H9 (cell line): Measurements from ENCODE around the gene CDH22. TPM values are rescaled to one million over a fixed set of nuclear protein-coding genes. Genes with fewer than 3 reads are reported as not detected.

ENCODE experiments used
- DNase-seq: peaks from one replicate; pipeline ENCODE4 v3.0.0-alpha.2; 2017
- H2AFZ ChIP-seq: one replicate; pipeline ENCODE4 v1.6.1; 2013; ENCODE audit warnings: mild to moderate bottlenecking, low read length, control low read depth, moderate library complexity
- H2AK5ac ChIP-seq: 2 replicates; pipeline ENCODE4 v1.6.1; 2013; ENCODE audit warnings: low read length, control low read depth, mixed read lengths; ENCODE audit not compliant: insufficient read length
- H2BK120ac ChIP-seq: one replicate; pipeline ENCODE4 v1.6.1; 2013; ENCODE audit warnings: low read depth, mild to moderate bottlenecking, low read length, control low read depth, inconsistent platforms; ENCODE audit not compliant: poor library complexity, severe bottlenecking
- H2BK12ac ChIP-seq: 2 replicates; pipeline ENCODE4 v1.6.1; 2013; ENCODE audit warnings: low read length, control low read depth, mixed read lengths, low read depth; ENCODE audit not compliant: insufficient read length
- H2BK15ac ChIP-seq: 2 replicates; pipeline ENCODE4 v1.6.1; 2013; ENCODE audit warnings: low read depth, low read length, control low read depth
- H2BK20ac ChIP-seq: one replicate; pipeline ENCODE4 v1.6.1; 2013; ENCODE audit warnings: low read depth, mild to moderate bottlenecking, low read length, control low read depth, inconsistent platforms; ENCODE audit not compliant: poor library complexity, severe bottlenecking
- H2BK5ac ChIP-seq: 2 replicates; pipeline ENCODE4 v1.6.1; 2013; ENCODE audit warnings: low read length, control low read depth, mixed read lengths; ENCODE audit not compliant: insufficient read length
- H3K14ac ChIP-seq: 2 replicates; pipeline ENCODE4 v1.6.1; 2013; ENCODE audit warnings: low read length, control low read depth; ENCODE audit not compliant: insufficient read depth
- H3K18ac ChIP-seq: 2 replicates; pipeline ENCODE4 v1.6.1; 2013; ENCODE audit warnings: low read depth, mild to moderate bottlenecking, mixed read lengths, low read length, control low read depth; ENCODE audit not compliant: insufficient read length
- H3K23ac ChIP-seq: 2 replicates; pipeline ENCODE4 v1.6.1; 2013; ENCODE audit warnings: low read length, control low read depth, mixed read lengths, low read depth; ENCODE audit not compliant: insufficient read length
- H3K23me2 ChIP-seq: 2 replicates; pipeline ENCODE4 v1.6.1; 2013; ENCODE audit warnings: low read depth, mild to moderate bottlenecking, mixed read lengths, low read length, control low read depth; ENCODE audit not compliant: insufficient read length, poor library complexity, severe bottlenecking
- H3K27ac ChIP-seq: 2 replicates; pipeline ENCODE4 v1.5.1; 2013; ENCODE audit warnings: low read length, control low read depth, mixed read lengths, low read depth; ENCODE audit not compliant: insufficient read length
- H3K27me3 ChIP-seq: 2 replicates; pipeline ENCODE4 v1.6.1; 2013; ENCODE audit warnings: low read length, control low read depth, inconsistent platforms; ENCODE audit not compliant: insufficient read depth
- H3K4ac ChIP-seq: 2 replicates; pipeline ENCODE4 v1.6.1; 2013; ENCODE audit warnings: low read depth, mild to moderate bottlenecking, control low read depth, inconsistent platforms, low read length, moderate library complexity
- H3K4me1 ChIP-seq: 2 replicates; pipeline ENCODE4 v1.6.1; 2013; ENCODE audit warnings: low read length, control low read depth, inconsistent platforms; ENCODE audit not compliant: insufficient read depth
- H3K4me2 ChIP-seq: 2 replicates; pipeline ENCODE4 v1.6.1; 2013; ENCODE audit warnings: low read length, control low read depth, mixed read lengths; ENCODE audit not compliant: insufficient read length, insufficient read depth
- H3K56ac ChIP-seq: 2 replicates; pipeline ENCODE4 v1.6.1; 2013; ENCODE audit warnings: low read depth, mild to moderate bottlenecking, mixed read lengths, low read length, control low read depth; ENCODE audit not compliant: insufficient read length
- H3K79me1 ChIP-seq: 2 replicates; pipeline ENCODE4 v1.6.1; 2013; ENCODE audit warnings: low read depth, mild to moderate bottlenecking, moderate library complexity, low read length, control low read depth, inconsistent platforms; ENCODE audit not compliant: insufficient read depth, poor library complexity, severe bottlenecking
- H3K79me2 ChIP-seq: 2 replicates; pipeline ENCODE4 v1.6.1; 2013; ENCODE audit warnings: low read length, control low read depth, inconsistent platforms; ENCODE audit not compliant: insufficient read depth
- H3K9ac ChIP-seq: 2 replicates; pipeline ENCODE4 v1.6.1; 2013; ENCODE audit warnings: low read length, control low read depth, mixed read lengths; ENCODE audit not compliant: insufficient read length; ENCODE audit errors: extremely low read depth
- H3K9me3 ChIP-seq: one replicate; pipeline ENCODE4 v1.6.1; 2013; ENCODE audit warnings: low read depth, low read length, inconsistent platforms; ENCODE audit not compliant: control insufficient read depth
- H3T11ph ChIP-seq: one replicate; pipeline ENCODE4 v1.6.1; 2013; ENCODE audit warnings: mild to moderate bottlenecking, low read length, control low read depth, inconsistent platforms
- H4K20me1 ChIP-seq: one replicate; pipeline ENCODE4 v1.6.1; 2013; ENCODE audit not compliant: control insufficient read depth, insufficient read length, insufficient read depth
- H4K5ac ChIP-seq: 2 replicates; pipeline ENCODE4 v1.6.1; 2013; ENCODE audit warnings: low read depth, mild to moderate bottlenecking, mixed read lengths, low read length, control low read depth; ENCODE audit not compliant: insufficient read length
- H4K8ac ChIP-seq: replicated peaks from 2 replicates; pipeline ENCODE4 v1.6.1; 2013; ENCODE audit warnings: low read length, control low read depth, mixed read lengths, low read depth; ENCODE audit not compliant: insufficient read length
- H4K91ac ChIP-seq: 2 replicates; pipeline ENCODE4 v1.6.1; 2013; ENCODE audit warnings: low read depth, mild to moderate bottlenecking, moderate library complexity, mixed read lengths, low read length, control low read depth; ENCODE audit not compliant: insufficient read length
- H3K27ac Mint-ChIP-seq, 3 experiments: 2 replicates in 2 of 3; 3 replicates in 1 of 3; pipeline ENCODE4 v1.8.0; 2020 to 2021; ENCODE audit warnings: mixed read lengths in 3 of 3, mild to moderate bottlenecking in 1 of 3, moderate library complexity in 1 of 3
- H3K27me3 Mint-ChIP-seq: 2 replicates; pipeline ENCODE4 v1.8.0; 2021; ENCODE audit warnings: low read depth, mild to moderate bottlenecking, moderate library complexity, mixed read lengths
- H3K36me3 Mint-ChIP-seq, 3 experiments: 2 replicates in 2 of 3; 3 replicates in 1 of 3; pipeline ENCODE4 v1.8.0; 2020 to 2021; ENCODE audit warnings: low read depth in 3 of 3, mixed read lengths in 3 of 3; ENCODE audit not compliant: insufficient read depth in 1 of 3
- H3K4me1 Mint-ChIP-seq, 2 experiments: 2 replicates each; pipeline ENCODE4 v1.8.0; 2020; ENCODE audit warnings: mixed read lengths in 2 of 2
- H3K4me3 Mint-ChIP-seq, 2 experiments: 2 replicates in 1 of 2; 3 replicates in 1 of 2; pipeline ENCODE4 v1.8.0; 2020 to 2021; ENCODE audit warnings: mild to moderate bottlenecking in 2 of 2, mixed read lengths in 2 of 2, moderate library complexity in 1 of 2
- H3K9me3 Mint-ChIP-seq, 2 experiments: 2 replicates in 1 of 2; 3 replicates in 1 of 2; pipeline ENCODE4 v1.8.0; 2020; ENCODE audit warnings: mild to moderate bottlenecking in 2 of 2, mixed read lengths in 2 of 2, moderate library complexity in 1 of 2
- WGBS: extraction: QIAGEN DNeasy Blood & Tissue Kit; methylation state at CpG from one replicate; pipeline ENCODE4 v1.1.7; 2013; ENCODE audit warnings: missing lambda C conversion rate, low lambda C conversion rate, mixed read lengths; ENCODE audit not compliant: insufficient read length; ENCODE audit errors: extremely low coverage; 5-methylcytosine and 5-hydroxymethylcytosine counted together
- total RNA-seq: library from RNA; stranded (reverse); gene quantifications from 2 replicates; pipeline ENCODE4 v1.2.1, GENCODE V29; 2021
- TF ChIP-seq, protein P1 (sequence below): fragments of 200-600 bp; sonication (generic); conservative IDR thresholded peaks from 3 replicates; pipeline ENCODE4 v1.8.0; 2021; ENCODE audit warnings: antibody characterized with exemption, mild to moderate bottlenecking

Gene CDH22
- total RNA-seq, 1 experiment from 2014 or later, result not detected

DNA sequence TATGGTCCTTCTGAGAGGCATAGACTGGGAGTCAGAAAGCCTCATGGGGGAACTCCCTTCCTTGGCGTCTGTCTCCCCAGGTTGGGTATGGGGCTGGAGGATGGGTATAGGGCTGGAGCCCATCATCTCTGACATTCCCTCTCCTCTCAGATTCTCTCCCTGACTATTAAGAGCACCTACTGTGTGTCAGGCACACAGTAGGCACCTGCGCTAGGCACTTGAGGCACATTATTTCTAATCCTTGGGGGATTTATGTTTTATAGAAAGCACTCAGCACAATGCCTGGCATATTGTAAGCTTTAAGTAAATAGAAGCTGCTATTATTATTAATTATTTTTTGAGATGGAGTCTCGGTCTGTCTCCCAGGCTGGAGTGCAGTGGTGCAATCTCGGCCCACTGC, 113.9 kb downstream of the CDH22 start:
- no peak overlapping the region for H3K9ac ChIP-seq
- H3K14ac ChIP-seq, result no peak overlapping the region
- H3K9me3 Mint-ChIP-seq, result no peaks in the 10 kb centered on the region; a peak in 2 of 5 replicates
- H3K79me1 ChIP-seq, result no peaks in the 10 kb centered on the region
- H3K18ac ChIP-seq, result no peak overlapping the region
- WGBS, result no CpG with 5 or more reads among the region's 4 CpGs
- H2AFZ ChIP-seq, result no peak overlapping the region
- DNase-seq, result no peak
- H2BK12ac ChIP-seq, result no peak overlapping the region
- H3K9me3 ChIP-seq, result no peaks in the 10 kb centered on the region
- H3K4me3 Mint-ChIP-seq, result no peak overlapping the region
- H2BK20ac ChIP-seq, result no peak overlapping the region
- H4K8ac ChIP-seq, result no peak overlapping the region
- no peak overlapping the region for H4K91ac ChIP-seq
- no peak overlapping the region for H4K5ac ChIP-seq
- H2AK5ac ChIP-seq, result no peak overlapping the region
- no peaks in the 10 kb centered on the region for H4K20me1 ChIP-seq
- peaks cover 21% of the 10 kb centered on the region for H3K27me3 Mint-ChIP-seq
- H3K27ac Mint-ChIP-seq, result no peak overlapping the region
- H2BK15ac ChIP-seq, result no peak overlapping the region
- H3K27ac ChIP-seq, result no peak overlapping the region
- H3K4me1 ChIP-seq, result peaks cover 2% of the 10 kb centered on the region; the same call in 1 of the 2 replicates
- peaks cover 12 to 44% of the 10 kb centered on the region in 2 experiments for H3K4me1 Mint-ChIP-seq
- TF ChIP-seq, protein P1, sequence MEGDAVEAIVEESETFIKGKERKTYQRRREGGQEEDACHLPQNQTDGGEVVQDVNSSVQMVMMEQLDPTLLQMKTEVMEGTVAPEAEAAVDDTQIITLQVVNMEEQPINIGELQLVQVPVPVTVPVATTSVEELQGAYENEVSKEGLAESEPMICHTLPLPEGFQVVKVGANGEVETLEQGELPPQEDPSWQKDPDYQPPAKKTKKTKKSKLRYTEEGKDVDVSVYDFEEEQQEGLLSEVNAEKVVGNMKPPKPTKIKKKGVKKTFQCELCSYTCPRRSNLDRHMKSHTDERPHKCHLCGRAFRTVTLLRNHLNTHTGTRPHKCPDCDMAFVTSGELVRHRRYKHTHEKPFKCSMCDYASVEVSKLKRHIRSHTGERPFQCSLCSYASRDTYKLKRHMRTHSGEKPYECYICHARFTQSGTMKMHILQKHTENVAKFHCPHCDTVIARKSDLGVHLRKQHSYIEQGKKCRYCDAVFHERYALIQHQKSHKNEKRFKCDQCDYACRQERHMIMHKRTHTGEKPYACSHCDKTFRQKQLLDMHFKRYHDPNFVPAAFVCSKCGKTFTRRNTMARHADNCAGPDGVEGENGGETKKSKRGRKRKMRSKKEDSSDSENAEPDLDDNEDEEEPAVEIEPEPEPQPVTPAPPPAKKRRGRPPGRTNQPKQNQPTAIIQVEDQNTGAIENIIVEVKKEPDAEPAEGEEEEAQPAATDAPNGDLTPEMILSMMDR, result no peak
- H3K23me2 ChIP-seq, result no peaks in the 10 kb centered on the region
- H3K4ac ChIP-seq, result no peak overlapping the region
- H2BK120ac ChIP-seq, result no peak overlapping the region
- no peak overlapping the region for H3K4me2 ChIP-seq
- no peak overlapping the region for H3K56ac ChIP-seq
- no peak overlapping the region for H3T11ph ChIP-seq
- no peaks in the 10 kb centered on the region for H3K36me3 Mint-ChIP-seq
- H3K27me3 ChIP-seq, result no peaks in the 10 kb centered on the region; the same call in 1 of the 2 replicates
- H3K79me2 ChIP-seq, result no peaks in the 10 kb centered on the region
- H3K23ac ChIP-seq, result no peak overlapping the region
- H2BK5ac ChIP-seq, result no peak overlapping the region
